HG02678 (cell line): ENCODE measurements around the gene GSN.
"Not testable (repeated sequence)": the region's sequence is repeated elsewhere in the genome, so short reads cannot be mapped to it uniquely, and the experiment has no call there.

ENCODE experiments used
- ATAC-seq: cut with Tn5 transposase; IDR thresholded peaks from one replicate; pipeline ENCODE4 v1.9.1; 2021; ENCODE audit warnings: mild to moderate bottlenecking, moderate library complexity; ENCODE audit not compliant: unreplicated experiment

Gene GSN

DNA sequence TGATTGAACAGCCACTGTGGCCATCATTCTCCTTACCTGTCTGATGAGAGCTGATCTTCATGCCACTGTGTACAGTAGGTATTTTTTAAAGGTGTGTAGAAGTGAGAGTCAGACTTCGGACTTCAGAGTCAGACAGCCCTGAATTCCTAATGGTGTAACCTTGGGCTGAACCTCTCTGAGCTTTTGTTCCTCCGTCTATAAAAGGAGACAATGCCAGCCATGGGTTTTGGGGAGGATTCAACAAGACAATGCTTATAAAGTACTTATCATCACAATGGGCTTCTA lies 18.7 kb downstream of the GSN start:
- no peak for ATAC-seq

DNA sequence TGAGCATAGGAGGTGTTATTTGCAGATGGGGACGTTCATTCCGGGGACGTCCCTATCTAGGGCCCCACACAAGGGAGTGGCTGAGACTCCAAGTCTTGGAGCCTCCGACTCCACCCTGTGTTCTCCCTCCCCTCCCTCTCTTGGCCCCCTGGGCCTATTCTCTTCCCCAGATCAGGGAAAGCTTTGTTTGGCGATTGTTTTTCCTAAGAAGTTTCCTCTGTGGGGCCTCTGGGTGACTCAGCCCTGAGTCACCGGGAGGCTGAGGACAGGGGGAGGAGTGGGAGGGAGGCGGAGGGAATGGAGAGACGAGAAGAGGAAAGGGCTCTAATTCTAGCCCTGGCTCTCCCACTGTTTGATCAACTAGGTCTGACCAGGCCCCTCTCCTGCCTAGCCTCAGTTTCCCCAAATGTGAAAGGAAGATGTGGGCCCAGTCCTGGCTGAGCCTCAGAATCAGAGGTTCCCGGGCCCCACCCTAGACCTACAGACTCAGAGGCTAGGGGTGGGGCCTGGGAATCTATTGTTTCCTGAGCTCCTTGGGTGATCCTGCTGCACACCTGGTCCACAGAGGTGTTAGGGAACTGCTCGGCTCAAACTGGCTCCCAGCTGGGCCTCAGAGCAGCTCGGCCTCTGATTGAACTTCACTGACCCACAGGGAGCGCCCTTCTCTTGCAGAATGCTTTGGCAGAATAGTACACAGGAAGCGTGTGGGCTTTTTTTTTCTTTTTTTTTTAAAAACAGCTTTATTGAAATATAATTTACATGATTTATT lies 19.2 kb downstream of the GSN start:
- no peak for ATAC-seq

DNA sequence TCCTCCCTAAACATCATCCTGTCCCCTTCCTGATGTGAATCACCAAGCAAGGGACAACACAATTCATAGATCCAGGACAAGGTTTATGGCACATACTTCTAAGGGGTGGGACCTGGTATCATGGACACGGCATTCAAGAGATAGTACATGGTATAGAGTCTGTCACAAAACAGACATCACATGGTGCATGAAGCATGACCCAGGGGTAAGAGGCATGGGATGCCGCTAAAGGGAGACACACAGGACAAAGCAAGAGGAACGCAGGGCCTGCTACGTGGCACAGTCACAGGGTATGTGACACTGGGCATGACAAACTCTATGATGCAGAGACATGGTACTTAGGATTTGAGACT lies 20.7 kb downstream of the GSN start:
- no peak for ATAC-seq

DNA sequence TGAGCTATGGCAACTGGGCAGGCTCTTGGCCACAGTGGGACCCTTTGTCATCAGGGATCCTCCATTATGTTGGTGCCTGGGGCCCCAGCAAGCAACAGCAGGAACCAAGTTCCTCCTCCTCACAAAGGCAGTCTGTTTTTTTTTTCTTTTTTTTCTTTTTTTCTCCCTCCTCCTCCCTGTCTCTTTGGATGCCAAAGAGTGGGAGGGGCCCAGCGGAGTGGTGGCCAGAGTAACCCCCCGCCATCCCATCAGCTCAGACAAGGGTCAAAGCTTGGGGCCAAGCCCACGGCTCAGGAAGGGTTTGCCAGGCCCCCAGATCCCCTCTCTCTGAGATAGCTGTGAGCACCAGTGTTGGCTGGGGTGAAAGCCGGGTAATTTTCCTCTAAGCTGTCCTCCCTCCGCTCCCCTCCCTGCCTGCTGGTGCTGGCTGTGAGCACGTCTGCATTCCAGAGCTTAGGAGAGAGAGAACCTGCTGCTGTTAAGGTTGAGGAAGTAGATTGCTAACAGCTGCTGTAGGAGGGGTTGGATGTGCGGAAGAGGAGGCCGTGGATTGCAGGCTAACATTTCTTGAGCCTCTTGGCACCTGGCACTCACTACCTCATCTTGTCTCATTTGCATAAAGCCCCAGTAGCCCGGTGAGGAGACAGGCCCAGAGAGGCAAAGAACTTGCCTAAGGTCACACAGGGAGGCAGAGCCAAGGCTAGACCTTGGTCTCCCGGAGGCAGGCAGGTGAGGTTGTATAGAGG lies 21.2 kb downstream of the GSN start:
- ATAC-seq, result no peak

DNA sequence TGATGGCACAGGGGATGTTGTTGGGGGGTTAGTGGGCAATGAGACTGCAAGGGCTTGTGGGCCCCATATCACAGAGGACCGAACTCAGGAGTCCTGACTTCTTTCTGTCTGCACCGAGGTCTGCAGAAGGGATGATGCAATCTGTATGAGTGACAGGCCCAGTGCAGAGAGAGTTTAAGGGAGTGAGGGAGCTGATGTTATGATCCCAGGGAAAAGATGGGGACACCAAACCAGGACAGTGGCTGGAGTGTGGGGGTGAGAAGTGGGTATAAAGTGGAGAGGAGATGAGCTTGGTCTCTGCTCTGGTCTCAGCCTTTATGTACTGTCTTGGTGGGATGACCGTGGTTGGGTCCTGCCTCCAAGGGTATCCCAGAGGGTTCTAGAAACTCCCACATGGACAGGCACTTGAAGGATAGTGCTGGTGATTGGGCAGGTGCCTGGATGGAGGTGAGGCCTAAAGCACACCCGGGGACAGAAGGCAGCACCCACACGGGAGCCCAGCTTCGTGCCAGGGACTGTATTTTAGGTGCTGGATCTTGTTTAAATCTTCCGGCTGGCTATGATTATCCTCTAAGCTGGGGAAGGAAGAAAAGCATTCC lies 21.9 kb downstream of the GSN start:
- no peak for ATAC-seq

DNA sequence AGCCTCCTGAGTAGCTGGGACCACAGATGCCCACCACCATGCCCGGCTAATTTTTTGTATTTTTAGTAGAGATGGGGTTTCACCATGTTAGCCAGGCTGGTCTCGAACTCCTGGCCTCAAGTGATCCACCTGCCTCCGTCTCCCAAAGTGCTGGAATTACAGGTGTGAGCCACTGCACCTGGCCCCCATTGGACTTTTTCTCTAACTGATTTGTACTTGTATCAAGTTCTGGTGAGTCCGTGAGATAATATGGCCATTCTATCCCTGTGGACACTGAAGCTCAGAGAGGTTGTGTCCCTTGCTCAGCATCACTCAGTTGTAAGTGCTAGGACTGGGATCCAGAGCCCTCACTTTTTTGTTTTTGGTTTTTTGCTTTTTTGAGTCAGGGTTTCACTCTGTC lies 23.6 kb downstream of the GSN start:
- not testable (repeated sequence) for ATAC-seq

DNA sequence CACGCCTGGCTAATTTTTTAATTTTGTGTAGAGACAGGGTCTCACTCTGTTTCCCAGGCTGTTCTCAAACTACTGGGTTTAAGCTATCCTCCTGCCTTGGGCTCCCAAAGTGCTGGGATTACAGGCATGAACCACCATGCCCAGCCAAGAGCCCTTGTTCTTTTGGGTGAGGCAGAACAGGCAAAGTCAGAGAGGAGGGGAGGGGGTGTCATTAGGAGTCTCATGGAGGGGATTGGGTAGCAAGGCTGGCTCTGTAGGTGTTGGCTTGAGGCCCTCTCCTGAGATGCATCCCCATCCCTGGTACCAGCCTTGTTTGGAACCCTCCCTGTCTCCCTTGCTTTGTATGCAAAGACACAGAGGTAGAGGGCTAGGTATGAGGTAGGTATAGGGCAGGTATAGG lies 24.1 kb downstream of the GSN start:
- ATAC-seq, result no peak

DNA sequence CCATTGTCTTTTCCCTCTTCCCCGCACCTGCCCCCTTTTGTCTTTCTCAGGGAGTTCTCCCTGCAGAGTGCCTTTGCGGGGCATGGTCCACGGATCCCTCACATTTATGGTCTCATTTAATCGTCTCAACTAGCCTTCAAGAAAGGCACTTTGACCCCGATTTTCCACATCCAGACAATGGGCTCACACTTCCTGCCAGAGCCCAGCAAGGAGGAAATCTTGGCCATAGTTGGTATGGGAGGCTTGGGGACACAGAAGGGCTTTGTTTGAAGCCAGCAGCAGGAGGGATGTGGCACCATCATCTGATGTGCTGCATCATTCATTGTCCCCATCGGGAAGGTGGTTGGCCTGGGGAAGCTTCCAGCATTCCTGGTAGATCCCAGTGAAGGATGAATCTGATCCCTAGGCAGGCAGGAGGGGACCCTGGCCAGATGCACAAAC lies 24.9 kb downstream of the GSN start:
- ATAC-seq, result no peak

DNA sequence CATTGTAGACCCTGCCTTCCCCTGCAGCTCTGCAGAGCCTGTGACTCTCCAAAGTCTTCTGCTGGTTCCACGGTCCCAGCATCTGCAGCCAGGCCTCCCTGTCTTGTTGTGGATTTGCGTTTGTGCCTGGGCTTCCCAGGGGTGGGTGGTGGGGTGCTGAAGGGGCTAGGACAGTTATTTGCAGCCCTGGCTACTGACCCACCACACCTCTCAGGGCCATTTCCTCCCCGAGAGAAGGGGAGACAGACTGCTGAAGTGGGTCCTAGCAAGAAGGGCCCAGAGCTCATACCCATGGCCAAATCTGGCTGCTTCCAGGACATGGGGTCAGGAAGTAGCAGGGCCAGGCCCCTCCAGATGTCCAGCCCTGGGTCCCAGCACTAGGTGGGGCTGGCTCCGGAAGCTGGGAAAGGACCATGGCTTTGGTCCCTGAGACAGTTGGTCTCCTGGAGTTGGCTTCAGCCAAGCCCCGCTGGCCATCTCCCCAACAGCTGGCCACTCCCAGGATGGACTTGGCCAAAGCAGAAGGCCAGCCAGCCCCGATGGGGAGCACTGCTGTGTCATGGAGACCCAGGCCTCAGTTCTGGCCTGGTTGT lies 26.3 kb downstream of the GSN start:
- no peak for ATAC-seq

DNA sequence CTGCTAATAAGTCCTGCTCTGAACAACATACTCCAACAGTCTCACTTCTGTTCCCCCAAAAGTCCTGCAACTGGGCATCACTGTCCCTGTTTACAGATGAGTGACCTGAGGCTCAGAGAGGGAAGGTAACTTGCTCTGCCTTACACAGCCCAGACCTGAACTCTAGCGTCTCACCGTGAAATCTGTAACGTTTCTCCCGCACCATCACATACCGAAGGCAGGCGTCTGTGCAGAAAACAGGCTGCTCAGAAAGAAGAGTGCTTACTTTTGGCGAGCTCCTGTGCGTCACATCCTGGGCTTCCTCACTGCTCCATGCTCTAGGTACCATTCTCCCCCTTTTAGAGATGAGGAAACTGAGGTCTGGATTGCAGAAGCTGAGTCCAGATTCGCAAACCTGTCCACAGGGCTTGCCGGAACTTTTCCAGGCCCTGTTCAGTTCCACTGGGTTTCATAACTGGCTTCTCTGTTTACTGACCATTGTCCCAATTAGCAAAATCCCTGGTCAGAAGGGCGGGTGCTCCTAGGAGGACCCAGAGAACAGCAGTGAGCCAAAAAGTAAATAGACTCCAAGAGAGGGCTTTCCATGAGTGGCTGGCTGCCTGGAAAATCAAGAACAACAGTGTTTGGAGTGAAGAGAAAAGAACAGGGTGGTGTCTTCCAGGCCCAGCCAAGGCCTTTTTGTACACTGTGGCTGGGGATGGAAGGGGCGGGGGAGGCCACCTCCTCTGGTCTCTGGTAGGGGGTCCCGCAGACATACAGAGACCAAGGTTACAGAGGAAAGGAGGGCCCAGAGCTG lies 27.1 kb downstream of the GSN start:
- ATAC-seq, result no peak

DNA sequence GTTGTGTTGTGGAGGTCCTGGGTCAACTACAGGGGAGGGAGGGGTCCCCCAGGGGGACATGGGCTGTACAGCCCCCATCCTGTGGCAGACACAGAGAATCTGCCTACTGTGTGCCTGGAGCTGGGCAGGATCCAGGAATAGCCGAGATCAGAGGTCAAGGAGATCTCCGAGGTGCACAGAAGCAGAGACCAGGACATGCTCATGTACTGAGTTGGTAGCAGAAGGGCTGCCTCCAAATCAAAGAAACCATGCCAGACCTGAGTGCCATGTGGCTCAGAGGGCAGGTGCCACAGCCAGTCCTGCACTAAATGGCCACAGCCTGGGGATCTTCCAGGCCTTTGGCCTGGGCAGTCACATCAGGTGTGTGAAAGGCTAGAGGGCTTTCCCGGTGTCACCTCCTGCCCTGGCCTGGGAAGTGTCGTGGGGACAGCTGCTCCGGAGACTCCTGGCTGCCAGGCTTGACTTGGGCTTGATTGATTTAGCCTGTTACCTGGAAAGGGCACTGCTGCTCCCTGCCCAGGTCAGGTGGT lies 27.8 kb downstream of the GSN start:
- no peak for ATAC-seq

DNA sequence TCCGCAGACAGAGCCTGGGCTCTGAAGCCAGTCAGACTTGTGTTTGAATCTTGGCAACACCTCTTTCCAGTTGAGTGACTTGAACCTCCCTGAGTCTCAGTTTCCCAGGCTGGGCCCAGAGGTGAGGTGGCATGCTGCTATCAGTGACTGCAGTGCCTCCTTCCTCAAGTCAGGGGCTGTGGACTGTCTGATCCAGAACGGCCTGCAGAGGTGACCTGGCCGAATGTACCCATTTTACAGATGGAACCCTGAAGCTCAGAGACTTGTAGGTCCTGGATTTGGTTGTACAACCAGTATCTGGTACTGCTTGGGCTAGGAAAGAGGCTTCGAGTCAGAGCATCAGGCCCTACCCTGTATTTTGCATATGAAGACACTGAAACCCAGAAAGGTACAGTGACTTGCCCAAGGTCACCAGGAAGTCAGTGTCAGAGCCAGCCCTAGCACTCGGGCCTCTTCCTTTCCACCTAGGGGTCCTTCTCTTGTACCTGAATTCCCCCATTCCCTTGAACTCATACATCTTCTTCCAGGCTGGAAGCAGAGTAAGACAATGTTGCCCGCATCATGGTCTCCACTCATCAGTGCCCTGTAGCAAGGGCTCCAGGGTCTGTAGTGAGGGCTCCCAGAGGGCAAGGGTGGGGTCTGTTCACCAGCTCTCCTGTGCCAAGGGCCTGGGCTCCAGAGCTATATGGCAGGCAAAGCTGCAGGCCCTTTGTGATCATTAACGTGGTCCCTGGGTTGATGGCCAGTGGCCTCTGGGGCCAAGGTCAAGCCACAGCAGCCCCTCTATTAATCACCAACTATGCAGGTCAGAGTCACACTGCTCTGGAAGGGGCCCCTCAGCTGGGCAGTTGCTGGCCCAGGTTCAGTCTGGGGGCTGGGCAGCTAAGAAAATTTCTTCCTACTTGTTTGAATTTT lies 28.5 kb downstream of the GSN start:
- no peak for ATAC-seq

DNA sequence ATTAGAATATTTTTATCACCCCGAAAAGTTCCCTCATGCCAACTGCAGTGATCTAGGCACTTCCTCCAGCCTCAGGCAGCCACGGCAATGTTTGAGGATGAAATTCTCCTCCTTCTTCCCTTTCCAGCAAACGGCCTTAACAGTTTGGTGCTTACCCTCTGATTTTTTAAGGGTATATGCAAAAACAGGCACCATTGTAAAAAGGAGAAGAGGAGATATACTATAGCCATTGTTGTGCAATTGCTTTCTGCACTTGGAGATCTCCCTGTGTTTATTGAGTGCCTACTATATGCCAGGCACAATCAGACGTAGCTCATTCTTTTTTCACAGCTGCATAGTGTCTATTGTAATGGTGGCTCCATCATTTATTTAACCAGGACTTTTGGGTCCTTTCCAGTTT lies 29.4 kb downstream of the GSN start:
- ATAC-seq, result no peak

DNA sequence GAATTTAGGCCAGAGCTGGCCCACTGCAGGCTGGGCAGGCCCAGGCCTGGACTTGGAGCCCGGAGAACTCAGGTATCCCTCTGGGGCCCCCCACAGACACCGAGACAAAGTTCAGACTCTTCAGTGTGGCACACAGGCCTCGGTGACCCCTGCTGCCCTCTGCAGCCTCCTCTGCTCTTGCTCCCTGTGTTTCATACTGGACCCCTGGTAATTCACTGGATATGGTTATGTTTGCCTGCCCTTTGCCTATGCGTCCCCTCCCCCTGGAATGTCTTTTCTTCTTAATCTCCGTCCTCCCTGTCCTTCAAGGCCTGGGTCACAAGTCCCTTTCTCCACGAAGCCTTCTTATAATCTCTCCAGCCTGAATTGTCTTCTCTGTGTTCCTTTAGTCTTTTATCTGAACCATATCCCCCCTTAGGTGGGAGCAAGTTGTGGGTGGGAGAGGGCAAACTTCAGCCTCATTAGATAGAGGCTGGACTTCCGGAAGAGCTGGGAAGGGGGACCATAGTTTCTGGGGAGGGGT lies 30.1 kb downstream of the GSN start:
- no peak for ATAC-seq

DNA sequence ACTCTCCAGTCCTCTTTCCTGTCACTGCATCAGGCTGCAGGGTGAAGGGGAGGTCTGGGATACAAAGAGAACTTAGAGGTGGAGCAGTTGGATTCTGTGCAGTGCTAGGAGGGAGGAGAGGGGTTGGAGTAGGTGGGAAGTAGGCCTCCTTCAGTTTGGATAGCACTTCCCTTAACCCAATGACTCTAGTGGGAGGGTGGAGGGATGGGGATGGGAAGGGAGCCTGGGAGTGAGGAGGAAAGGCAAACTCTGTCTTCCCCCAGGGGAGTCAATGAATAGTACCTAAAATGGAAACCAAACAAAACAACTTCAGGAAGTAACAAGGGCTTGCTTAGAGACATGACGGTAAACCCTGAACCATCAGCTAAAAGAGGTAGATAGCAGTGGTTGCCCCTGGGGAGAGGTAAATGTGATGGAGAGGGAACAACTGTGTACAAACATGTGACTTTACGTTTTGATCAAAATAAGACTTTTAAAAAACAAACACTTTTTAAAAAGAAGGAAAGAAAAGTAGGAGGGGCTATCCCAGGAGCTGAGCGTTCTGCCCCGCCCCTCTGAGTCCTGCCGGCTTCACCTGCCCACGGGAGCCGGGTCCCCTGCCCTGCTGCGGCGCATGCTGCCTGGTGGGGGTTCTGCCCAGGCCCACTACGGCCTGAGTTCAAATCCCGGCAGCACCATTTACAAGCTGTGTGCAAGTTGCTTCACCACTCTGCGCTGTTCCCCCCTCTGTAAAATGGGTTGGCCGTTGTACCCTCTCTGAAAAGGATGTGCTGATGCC lies 30.9 kb downstream of the GSN start:
- no peak for ATAC-seq

DNA sequence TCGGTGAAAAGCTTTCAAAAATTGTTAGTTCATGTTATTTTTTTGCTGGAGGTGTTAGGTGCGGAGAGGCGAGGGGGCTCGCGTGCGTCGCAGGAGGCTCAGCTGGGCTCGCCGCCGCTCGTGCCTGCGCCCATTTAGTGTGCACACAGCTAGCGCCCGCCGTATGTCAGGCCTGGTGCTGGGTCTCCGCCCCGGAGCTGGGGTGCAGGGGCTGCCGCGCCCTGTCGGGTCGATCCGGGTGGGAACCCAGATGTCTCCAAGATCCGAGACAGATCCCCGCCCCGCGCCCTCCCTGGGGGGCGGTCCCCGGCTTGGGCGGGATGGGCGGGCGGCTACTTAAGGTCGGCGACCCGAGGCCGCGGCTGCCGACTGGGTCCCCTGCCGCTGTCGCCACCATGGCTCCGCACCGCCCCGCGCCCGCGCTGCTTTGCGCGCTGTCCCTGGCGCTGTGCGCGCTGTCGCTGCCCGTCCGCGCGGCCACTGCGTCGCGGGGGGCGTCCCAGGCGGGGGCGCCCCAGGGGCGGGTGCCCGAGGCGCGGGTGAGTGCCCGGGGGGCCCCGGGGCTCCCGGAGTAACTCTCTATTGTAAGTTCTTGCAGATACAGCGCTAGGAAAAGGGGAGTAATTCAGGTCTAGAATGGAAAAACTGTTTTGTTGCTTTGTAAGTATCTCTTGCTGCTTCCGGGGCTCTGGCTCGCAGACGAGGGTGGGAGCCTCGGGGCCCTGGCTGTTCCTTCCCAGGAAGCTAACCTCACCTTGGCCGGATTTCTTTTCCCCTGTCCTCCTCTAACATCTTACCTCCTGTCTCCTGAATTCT lies 31.7 kb downstream of the GSN start:
- no peak for ATAC-seq

DNA sequence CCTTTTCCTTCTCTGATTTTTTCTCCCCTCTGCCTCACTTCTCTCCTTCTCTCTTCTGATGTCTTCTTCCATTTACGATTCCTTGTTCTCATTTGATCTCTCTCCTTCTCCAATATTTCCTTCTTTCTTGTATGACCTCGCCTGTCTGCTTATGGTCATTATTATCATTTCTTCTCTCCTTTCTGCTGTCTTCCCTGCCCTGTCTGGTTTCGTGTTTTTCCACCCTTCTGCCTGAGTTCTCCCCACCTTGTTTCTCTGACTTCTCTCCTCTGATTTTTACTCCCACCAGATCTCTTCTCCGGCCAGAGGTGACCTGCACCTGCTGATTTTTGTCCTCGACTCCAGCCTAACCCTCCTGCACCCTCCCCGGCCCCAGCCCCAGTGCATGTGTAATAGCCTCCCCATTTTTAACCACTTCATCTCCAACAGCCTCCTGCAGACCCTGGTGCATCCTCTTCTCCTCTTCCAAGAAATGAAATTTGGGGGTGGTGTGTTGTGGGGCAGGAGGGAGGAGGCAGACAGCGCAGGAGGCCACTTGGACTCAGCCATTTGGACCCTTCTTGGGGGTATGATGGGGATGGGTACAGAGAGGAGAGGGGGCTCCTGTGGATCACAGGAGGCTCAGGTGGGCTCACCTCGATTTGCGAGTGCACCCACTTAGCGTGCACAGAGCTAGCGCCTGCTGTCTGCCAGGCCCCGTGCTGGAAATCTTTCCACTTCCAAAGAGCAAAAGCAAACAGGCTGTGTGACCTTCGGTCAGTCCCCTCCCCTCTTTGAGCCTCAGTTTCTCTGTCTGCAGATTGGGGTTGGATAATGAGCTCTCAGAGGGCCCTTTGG lies 32.5 kb downstream of the GSN start:
- ATAC-seq, result no peak
